Head of caudate nucleus (tissue), 42 donors: ENCODE results near the gene SPRR2A.
"Not testable (repeated sequence)": the region's sequence is repeated elsewhere in the genome, so short reads cannot be mapped to it uniquely, and the experiment has no call there.

Experiments
- DNase-seq, 42 donors: peaks; one replicate each; pipeline versions ENCODE4 v3.0.0 to v3.0.0-alpha.2; 2020 to 2021; ENCODE audit warnings: mixed read lengths in 7 of 42
- intact Hi-C: fragments of 100-400 bp; cut with DNase I; formaldehyde crosslinking; loops from one replicate; pipeline ENCODE4 v1.15.0; 2022

SPRR2A gene

GRCh38 chr1:153057375-153057774, at the start of gene SPRR2A:
TSS of gene SPRR2A (minus strand) at chr1:153057512. CDS start at chr1:153056735, 777 bp downstream.
- intact Hi-C loops, result no loop called here
- DNase-seq, result no peak

- no peak for DNase-seq
- intact Hi-C loops, result no loop called here
Observed at GRCh38 chr1:153100245-153100644, 42.9 kb upstream of the SPRR2A start.

GRCh38 chr1:153099461-153100045, 42.2 kb upstream of the SPRR2A start:
- intact Hi-C loops, result no loop called here
- DNase-seq, result no peak

- intact Hi-C loops, result no loop called here
- DNase-seq, result no peak
Observed at GRCh38 chr1:153095764-153096163, 38.5 kb upstream of the SPRR2A start.

- no peak for DNase-seq
- intact Hi-C loops, result no loop called here
Observed at GRCh38 chr1:153094426-153094825, 37.1 kb upstream of the SPRR2A start, which contains the start of gene SPRR2E. TSS of gene SPRR2E (minus strand) at chr1:153094526. CDS start at chr1:153093751, 775 bp downstream.

GRCh38 chr1:153087652-153088051, 30.3 kb upstream of the SPRR2A start:
- intact Hi-C loops, result no loop called here
- DNase-seq, result no peak

- no peak for DNase-seq
- intact Hi-C loops, result no loop called here
Observed at GRCh38 chr1:153081736-153082135, 24.4 kb upstream of the SPRR2A start.

GRCh38 chr1:153072806-153073726, 15.8 kb upstream of the SPRR2A start:
- intact Hi-C loops, result no loop called here

GRCh38 chr1:153071511-153071910, 14.2 kb upstream of the SPRR2A start, which contains the start of gene SPRR2B:
TSS of gene SPRR2B (minus strand) at chr1:153071611. CDS start at chr1:153070839, 772 bp downstream.
- intact Hi-C loops, result no loop called here
- DNase-seq, result no peak

More at GRCh38 chr1:153072806-153073726, 15.8 kb upstream of the SPRR2A start:
- DNase-seq, result no peak

- intact Hi-C loops, result no loop called here
- no peak for DNase-seq
Observed at GRCh38 chr1:153070243-153070642, 12.9 kb upstream of the SPRR2A start.

- intact Hi-C loops, result no loop called here
- no peak for DNase-seq
Observed at GRCh38 chr1:153058826-153059784, 1.8 kb upstream of the SPRR2A start.

- DNase-seq, result no peak
- intact Hi-C loops, result no loop called here
Observed at GRCh38 chr1:153058154-153058553, 842 bp upstream of the SPRR2A start.

GRCh38 chr1:153056111-153056510, 1.2 kb downstream of the SPRR2A start:
- intact Hi-C loops, DNase-seq: not testable (repeated sequence)

GRCh38 chr1:153049211-153049610, 8.1 kb downstream of the SPRR2A start:
- intact Hi-C loops, result no loop called here
- DNase-seq, result no peak

- no peak for DNase-seq
- intact Hi-C loops, result no loop called here
Observed at GRCh38 chr1:153040950-153041631, 16.2 kb downstream of the SPRR2A start, which contains the start of gene SPRR2D. TSS of gene SPRR2D (minus strand) at chr1:153041120. CDS start at chr1:153040346, 774 bp downstream.

- intact Hi-C loops, result no loop called here
Observed at GRCh38 chr1:153035211-153035610, 22.1 kb downstream of the SPRR2A start.

GRCh38 chr1:153032677-153033308, 24.5 kb downstream of the SPRR2A start:
- peak in 33 of 42 donors; percentile 6 to 81 (median 32) for DNase-seq
- intact Hi-C loops, result no loop called here

More at GRCh38 chr1:153035211-153035610, 22.1 kb downstream of the SPRR2A start:
- no peak for DNase-seq

GRCh38 chr1:153032073-153032472, 25.2 kb downstream of the SPRR2A start:
- intact Hi-C loops, result no loop called here
- DNase-seq, result no peak
